Gastrocnemius medialis (tissue), 4 donors: ENCODE data around the gene LMAN2.

Source experiments
- POLR2A ChIP-seq, 2 donors: fragments of 450-650 bp; IDR thresholded peaks; one replicate each; pipeline ENCODE4 v1.6.1; 2017; ENCODE audit warnings: antibody characterized with exemption in 2 of 2, mild to moderate bottlenecking in 2 of 2, moderate library complexity in 2 of 2
- TF ChIP-seq, protein P1 (sequence below), 5 experiments: fragments of 450-650 bp in 3 of 5; fragments of 200-600 bp in 2 of 5; sonication (generic) in 2 of 5; IDR thresholded peaks in 4 of 5; conservative IDR thresholded peaks in 1 of 5; 1 replicate in 4 of 5; 2 replicates in 1 of 5; pipeline ENCODE4 v1.5.1; 2016 to 2019; ENCODE audit warnings: antibody characterized with exemption in 5 of 5, mild to moderate bottlenecking in 3 of 5, moderate library complexity in 3 of 5

DNA sequence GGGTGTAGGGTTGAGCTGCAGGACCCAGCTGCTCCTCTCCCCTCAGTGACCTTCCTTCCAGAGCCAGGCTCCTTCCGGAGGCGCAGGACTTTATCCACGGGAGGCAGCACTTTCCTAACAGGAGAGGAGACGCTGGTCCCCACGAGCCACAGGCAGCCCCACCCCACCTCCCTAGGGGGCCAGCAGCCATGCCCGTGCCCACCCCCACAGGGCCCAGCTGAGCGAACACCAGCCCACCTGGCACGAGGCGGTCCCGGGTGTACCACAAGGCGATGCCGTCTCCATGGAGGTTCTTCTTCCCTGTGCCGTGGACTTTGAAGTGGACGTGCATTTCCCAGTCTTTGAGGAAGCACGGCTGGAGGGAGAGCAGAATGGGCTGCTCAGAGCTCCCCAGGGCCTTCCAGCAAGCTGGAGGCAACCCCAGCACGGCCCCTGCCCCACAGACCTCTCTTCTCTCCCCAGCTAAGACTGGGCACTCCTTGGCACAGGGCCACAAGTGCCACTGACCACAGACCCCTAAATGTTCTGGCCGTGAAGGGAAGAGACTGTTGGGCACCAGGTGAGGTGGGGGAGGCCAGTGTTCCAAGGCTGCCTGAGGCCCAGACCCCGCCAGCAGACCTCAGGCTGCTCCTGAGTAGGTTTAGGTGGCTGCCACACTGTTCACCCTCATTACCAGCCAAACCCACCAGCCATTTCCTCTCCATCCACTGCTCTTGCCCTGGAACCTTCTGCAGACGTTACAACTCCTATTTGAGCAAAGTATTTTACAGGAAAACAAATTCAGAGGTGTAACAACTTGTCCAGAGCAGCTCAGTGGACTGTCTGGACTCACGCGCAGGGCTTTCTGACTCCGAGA lies 13.0 kb downstream of the LMAN2 start:
- TF ChIP-seq, protein P1, sequence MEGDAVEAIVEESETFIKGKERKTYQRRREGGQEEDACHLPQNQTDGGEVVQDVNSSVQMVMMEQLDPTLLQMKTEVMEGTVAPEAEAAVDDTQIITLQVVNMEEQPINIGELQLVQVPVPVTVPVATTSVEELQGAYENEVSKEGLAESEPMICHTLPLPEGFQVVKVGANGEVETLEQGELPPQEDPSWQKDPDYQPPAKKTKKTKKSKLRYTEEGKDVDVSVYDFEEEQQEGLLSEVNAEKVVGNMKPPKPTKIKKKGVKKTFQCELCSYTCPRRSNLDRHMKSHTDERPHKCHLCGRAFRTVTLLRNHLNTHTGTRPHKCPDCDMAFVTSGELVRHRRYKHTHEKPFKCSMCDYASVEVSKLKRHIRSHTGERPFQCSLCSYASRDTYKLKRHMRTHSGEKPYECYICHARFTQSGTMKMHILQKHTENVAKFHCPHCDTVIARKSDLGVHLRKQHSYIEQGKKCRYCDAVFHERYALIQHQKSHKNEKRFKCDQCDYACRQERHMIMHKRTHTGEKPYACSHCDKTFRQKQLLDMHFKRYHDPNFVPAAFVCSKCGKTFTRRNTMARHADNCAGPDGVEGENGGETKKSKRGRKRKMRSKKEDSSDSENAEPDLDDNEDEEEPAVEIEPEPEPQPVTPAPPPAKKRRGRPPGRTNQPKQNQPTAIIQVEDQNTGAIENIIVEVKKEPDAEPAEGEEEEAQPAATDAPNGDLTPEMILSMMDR (IDR thresholded peaks at IDR 0.05 in 4 of 5, conservative IDR thresholded peaks at IDR 0.05 in 1 of 5), result no peak
- no peak for TF ChIP-seq POLR2A (IDR thresholded peaks at IDR 0.05)
